HG03457 (cell line): ENCODE data around the gene ISYNA1.

Experiments
- ATAC-seq: cut with Tn5 transposase; IDR thresholded peaks from one replicate; pipeline ENCODE4 v1.9.1; 2021; ENCODE audit warnings: moderate number of reproducible peaks; ENCODE audit not compliant: unreplicated experiment

ISYNA1 gene

DNA sequence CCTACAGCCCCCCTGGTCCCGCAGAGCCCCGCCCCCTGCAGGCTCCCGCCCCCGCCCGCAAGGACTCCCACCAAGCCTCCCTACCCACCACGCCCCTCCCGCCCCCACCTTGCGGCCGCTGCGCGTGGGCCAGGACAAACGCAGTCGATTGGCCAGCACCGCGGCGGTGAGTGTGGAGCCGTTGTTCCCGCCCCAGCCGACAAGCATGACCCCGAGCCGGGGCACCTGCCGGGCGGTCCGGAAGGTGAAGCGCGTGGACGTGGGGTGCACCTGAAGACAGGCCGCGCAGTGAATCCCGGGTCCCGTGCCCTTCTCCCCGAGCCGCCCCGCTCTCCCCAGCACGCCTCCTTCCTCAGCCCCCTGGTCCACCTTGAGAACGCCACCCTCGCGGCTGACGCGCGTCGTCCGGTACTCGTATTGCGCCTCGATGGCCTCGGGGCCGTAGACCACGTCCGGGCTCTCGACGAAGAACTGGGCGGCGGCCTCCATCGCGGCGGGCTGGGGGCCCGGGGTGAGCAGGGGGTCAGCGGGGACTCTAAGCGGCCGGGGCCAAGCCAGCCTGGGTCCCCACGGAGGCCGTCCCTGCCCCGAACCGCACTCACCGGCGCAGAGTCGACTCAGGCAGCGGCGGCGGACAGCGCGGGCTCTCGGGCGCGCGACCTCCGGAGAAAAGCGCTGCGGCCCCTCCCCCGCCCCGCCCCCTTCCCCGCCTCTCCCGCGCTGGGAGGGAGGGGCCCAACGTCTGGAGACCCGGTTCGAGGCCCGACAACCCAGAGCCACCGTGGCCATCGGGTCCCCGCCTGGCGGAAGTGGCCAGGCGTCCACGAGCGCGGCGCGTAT lies at the start of gene ISYNA1:
Gene ISYNA1, minus strand, starts transcription at position 643 of the 840 bp plus-strand sequence. Its CDS starts 154 bp downstream, at position 489.
- ATAC-seq: no peak

DNA sequence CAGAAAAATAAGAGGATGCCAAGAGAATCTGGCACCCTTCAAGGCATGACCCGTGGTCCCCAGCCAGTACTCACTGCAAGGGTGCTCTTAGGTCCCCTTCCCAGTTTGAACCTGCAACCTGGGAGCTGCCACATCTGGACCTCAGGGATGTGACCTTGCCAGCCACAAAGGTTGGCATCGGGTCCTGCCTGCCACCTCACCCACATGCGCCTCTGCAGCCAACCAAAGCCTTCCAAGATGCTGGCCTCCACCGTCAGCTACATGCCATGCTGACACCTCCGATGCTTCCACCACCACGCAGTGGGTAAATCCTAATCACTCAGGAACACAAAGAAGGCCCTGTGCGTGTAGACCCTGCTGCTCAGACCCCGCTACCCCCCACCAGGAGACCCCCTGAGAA lies 48.8 kb upstream of the ISYNA1 start:
- ATAC-seq: no peak

DNA sequence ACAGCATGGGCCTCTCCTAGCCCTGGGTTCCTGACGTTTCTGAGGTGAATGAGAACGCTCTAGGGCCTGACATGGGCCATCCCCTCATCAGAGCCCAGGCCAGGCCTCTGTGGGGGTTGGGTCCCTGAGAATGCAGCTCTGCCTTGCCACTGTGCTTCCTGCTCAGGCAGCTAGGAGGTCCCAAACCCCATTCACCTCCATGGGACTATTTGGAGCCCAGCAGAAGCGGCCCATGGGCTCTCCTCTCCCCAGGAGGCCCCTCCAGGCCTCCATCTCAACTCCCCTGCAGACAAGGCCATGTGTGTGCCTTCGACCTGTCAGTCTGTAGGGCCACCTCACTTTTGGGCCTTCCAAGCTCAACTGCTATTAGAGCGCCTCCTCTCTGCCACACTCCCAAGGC lies 47.1 kb upstream of the ISYNA1 start:
- no peak for ATAC-seq

DNA sequence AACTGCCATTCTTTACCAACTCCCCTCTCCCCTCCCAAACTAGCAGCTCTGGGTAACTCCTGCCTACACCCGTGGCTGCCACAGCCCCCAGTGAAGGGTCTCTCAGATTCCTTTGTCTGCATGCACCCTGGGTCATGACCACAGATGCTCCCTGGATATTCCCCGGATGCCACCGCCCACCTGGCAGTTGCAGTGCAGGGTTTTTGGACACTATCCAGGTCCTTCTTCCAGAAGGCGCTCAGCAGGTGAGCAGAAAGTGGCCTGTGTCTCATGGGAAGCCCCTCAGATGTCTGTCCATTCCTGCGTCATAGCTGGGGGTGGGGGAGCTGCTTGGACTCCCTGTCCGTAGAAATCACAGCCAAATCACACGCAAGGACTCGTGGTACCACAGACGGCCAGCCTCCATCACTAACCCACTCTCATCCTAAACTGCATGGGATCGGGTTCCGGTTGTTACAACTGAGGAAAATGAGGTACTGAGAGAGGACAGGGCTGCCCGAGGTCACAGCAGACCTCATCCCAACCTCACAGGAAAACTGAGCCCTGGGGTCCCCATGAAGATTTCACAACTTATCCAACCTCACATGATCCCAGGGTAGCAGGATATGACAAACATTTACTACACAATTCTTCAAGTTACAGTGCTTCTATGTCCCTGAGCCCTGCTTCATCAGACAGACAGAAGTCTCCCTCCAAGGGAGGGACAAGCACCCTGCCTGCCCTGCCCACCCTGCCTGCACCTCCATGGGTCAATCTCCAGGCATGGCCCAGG lies 45.4 kb upstream of the ISYNA1 start:
- no peak for ATAC-seq

DNA sequence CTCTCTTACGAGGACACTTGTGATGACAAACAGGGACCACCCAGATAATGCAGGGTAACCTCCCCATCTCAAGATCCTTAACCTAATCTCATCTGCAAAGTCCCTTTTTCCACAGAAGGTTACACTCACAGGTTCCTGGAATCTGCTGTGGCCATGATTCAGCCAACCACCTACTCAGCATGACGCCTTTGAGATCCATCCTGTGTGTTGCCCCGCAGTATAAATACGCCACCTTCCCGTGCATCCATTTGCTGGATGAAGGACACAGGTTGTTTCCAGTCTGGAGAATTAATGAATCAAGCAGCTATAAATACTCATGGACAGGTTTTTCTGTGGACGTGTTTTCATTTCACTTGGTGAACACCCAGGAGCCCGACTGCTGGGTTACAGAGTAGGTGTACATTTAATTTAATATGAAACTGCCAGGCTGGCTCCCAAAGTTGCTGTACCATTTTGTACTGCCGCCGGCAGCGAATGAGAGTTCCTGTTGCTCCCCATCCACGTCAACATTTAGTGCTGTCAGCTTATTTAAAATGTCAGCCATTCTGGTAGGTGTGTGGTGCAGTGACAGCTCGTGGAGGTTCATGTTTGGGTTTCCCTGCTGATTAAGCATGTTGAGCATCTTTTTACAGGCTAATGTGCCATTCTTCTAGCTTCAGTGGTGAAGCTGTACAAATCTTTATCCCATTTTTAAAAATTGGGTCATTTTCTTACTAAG lies 43.7 kb upstream of the ISYNA1 start:
- ATAC-seq: no peak

DNA sequence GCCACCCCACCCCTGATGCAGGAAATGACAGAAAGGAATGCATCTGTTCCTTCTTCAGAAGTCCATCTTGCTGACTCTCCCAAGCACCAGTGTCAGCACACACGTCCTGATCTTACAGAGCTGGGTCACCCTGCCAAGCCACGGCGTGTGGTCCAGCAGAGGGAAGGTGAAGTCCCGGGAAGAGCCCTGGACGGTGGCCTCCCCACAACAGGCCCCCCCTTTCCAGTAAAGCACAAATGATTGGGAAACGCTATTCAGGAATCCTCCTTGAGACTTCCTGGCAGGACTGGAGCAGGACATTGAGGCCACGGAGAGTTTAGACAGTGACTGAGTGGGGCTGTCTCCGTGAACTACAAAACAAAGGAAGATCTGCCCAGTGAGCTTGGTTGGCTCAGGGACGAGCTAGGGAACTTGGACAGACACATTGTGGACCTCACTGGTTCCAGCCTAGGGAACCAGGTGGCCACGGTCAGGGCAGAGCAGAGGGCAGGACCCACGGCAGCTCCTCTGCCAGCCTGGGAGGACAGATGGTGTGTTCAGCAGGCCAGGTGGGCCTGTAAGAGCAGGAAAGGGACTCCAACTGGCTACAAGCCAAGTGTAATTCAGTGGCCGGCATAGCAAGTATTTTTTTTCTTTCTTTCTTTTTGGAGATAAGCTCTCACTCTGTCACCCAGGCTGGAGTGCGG lies 42.2 kb upstream of the ISYNA1 start:
- ATAC-seq: no peak

DNA sequence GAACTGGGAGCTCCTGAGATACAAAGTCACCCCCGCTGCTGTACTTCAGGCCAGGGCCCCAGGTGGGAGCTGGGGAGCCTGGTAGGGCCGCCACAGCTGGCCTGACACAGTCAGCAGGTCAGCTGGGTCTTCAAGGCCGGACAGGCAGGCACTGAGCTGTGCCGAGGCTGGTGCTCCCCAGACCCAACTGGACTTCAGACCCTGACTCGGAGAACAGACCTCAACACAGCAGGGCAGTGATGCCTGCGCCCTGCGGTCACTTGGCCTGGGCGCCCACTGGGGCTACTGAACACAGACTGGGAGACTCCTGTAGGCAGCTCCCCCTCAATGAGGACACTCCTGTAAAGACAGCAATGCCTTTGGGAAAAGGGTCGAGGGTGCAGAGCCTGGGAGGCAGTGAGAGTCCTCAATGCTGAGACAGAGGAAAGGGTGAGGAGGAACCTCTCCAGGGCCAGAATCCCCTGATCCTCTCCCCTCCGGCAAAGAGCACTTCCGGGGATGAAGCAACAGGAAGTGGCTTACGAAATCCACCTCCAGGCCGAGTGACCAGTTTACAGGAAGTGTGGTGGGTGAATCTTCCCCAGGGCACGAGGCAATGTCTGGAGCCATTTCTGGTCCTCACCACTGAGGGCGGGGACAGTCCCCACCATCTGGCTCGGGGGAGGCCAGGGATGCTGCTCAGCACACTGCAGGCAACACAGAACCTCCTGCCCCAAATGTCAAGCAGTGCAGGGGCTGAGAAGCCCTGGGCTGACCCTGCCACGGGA lies 40.8 kb upstream of the ISYNA1 start:
- ATAC-seq: peak; percentile 60

DNA sequence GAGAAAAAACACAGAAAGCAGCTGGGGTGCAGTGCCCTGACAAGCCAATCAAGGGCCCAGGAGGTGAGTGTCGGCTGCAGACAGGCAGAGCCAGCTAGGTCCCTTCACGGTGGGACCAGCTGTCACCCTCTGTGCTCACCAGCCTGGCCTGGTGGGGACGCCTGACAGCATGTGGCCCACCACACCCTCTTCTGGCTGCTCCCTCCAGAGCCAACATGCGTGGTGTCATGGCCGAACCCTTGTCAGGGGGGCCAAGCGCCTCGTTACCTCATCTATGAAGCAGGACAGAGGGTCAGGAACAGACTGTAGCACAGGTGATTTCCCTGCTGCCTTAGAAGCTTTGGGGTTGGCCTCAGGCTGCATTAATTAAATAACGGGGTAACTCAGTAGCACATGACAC lies 40.0 kb upstream of the ISYNA1 start:
- ATAC-seq: no peak

DNA sequence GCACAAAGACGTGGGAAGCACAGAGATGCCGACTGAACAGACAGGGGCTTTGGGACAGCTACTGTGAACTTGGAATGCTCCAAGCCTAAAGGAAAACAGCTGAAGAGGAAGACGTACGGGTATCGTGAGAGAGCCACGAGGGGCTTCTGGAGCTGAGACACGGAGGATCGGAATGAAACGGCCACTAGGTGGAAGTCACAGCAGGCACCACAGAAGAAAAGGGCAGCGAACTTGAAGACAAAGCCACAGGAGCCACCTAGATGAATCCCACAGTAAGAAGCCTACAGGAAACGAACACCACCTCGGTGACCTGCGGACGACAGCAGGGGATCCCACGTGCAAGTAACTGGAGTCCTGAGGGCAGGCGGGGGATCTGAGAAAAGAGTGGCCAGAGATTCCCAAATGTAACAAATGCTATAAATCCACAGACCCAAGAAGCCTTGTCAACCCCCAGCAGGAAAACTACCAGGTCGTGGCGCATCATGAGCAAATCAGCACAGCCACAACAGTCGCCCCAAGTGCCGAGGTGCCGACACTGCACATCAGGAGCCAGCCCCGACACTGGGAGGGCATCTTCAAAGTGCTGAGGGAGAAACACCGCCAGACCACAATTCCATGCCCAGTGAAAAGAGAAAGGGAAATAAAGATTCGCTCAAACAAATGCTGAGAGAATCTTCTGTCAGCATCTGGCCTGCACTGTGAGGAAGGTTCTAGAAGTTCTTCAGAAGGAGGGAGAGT lies 39.3 kb upstream of the ISYNA1 start:
- ATAC-seq: no peak

DNA sequence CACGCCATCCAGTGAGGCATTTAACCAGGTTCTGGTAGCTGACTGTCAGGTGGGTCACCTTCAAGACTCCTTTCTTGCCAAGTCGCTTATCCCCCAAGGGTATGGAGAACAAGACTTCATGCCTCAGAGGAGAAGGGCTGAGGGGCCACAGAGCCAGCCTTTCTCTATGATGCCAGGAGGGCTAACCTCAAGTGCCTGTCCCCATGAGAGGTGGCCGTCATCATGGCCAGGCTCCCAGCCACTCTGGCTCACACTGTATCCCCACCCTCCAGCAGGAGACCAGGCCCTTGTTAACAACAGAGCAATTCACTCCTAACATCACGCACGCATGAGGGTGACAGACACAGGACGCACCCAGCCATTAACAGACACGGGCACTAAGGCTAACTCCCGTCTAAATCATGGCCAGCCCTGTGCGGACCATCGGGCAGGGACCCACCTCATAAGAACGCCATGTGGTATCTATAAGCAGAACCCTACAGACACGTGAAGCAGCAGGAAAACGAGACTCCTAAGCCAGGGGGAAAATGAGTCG lies 38.6 kb upstream of the ISYNA1 start:
- no peak for ATAC-seq

DNA sequence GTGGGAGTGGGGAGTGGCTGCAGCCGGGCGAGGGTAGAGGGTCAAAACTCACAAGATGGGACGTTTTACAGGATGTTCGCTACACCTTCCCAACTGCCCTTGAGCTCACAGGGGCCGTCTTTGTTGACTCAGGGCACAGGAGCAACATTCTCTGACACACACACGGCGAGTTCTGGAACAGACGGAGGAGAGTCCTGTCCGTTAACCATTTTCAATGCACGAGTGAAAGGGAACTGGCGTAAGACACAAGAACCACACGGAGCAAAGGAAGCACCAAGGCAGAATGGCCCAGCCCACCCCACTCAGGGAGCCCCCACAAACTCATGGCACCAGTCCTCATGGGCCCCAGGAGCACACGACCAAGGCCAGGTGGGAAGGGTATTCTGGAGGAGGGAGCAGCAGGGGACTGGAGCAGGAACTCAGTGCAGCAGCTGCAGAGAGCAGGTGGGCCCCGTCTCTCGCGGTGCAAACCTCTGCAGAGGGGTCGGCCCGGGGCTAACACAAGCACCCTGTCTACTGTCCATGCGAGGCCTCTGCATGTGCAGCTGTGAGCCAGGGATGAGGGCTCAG lies 37.9 kb upstream of the ISYNA1 start:
- ATAC-seq: no peak

DNA sequence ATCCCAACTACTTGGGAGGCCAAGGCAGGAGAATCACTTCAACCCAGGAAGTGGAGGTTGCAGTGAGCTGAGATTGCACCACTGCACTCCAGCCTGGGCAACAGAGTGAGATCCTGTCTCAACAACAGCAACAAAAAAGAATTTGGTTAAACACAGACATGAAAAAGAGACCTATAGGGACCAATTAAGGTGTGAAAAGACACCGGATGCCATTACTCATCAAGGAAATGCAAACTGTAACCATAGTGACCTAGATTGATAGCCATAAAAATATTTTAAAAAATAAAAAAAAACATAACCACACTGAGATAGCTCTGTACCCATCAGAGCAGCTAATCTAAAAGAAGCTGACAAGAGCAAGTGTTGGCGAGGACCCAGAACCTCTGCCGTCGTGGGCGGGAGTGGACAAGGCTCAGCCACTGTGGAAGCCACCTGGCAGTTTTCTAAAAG lies 37.1 kb upstream of the ISYNA1 start:
- ATAC-seq: no peak

DNA sequence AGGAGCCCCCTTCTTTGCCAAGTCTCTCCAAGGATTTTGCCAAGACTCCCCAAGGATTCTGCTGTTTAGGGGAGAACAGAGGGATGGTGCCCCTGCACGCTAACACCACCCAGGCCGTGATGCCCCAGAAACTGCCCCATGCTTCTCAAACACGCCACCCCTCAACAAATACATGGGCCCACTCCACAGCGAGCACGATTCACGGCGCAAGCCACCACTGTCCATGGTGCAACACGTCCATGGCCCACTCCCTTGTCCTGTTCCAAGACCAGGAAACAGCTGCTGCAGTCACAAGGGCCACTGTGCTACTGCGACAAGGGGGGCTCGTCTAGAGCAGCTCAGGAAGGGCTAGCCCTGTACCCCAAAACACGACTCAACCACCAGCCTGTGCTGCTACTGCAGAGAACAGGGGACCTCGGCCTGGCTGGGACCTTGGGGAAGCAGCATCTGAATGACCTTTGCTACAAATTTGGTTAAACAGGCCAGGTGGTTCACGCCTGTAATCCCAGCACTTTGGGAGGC lies 36.5 kb upstream of the ISYNA1 start:
- ATAC-seq: no peak

DNA sequence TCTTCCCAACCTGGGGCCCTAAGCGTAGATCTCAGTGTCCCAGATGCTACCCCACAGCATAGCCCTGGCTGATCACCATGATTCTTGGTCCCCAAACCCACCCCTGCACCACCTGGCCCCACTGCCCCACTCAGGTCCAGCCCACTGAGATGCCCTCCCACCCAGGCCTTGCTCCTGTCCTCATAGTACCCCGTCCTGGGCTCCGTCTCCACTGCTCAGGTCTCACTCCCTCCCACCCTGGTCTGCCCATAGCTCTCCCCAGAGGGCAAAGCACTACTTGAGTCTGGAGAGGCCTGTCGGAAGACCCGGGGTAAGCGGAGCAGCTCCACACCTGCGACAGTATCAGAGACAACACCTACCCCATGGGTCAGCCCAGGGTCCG lies 35.8 kb upstream of the ISYNA1 start:
- ATAC-seq: no peak

DNA sequence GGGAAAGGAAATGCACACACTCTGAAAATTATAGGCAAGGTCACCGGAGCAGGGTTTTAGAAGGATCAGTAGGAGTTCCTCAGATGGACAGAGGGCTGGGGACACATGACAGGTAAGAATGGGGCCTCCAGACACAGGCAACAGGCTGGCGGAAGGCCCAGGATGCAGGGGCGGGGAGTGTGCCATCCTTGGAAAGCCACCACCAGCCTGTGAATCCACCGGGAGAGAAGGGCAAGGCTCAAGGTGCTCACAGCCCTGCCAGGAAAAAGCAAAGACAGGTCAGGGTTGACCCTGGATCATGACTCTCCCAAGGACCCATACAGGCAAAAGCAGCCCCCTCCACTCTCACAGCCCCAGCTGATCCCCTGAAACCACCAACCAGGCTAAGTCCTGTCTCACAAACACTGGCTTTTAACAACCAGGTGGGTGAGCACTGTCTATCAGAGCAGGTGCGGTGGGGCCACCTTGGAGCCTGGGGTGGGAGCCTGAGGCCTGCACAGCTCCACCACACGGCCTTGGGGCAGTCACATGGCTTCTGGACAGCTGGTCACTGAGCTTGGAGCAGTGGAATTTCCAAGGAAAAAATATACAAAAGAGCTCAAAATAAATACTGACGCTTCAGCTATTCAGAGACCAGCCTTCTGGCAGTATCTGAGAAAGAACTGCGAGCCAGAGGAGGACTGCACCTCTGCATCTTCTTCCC lies 35.2 kb upstream of the ISYNA1 start:
- no peak for ATAC-seq

DNA sequence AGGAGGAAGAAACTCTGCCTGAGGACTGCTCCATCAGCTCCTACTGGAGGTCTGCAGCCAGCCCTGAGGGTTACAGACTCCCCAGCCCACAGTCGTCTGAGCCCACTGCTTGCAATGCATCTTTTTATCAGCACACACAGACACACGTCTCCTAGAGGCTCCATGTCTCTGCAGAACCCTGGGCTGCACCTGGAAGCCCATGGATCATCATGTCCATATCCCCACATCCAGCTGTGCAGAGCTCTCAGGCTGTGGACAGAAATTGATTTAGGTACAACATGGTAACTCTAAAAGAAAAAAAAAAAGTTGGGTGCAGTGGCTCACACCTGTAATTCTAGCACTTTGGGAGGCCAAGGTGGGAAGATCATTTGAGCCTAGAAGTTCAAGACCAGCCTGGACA lies 32.9 kb upstream of the ISYNA1 start:
- ATAC-seq: no peak

DNA sequence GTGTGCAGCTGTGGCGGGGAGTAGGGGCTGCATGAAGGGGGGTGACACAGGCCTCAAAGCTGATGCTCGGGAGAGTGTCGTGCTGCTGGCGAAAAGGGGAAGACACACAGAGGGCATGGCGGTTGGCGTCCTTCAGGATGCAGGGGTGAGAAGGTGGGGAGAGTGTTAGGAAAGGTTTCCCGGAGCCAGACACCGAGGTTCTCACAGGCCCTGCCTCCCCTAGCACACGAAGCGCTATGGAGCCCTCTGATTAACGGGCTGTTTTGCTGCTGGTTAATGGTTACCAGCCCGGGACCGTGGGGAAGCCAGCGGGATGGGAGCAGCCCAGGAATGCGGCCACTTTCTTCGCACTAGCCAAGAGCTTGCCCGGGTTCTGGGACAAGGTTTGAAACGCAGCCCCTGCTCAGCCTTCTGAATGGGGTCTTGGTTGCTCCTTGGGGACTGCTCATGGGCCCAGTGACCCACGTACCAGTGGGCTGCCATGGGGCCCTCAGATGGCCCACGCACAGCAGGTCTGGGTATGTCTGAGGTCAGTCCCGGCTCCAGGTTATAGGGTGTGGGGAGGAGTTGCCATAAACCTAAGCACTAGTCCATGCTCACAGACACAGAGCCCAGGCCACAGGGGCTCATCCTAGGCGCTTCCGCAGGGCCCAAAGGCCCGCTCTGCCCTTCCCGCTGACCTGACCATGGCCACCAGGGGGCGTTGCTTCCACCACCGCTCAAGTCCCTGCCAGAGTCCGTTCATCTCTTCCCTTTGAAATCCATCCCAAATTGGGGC lies 31.3 kb upstream of the ISYNA1 start:
- ATAC-seq: no peak
